IMR-90 (cell line): ENCODE data around the gene TMEM59. TPM values are rescaled to one million over a fixed set of nuclear protein-coding genes. Genes with fewer than 3 reads are reported as not detected.
"Not testable (repeated sequence)": the region's sequence is repeated elsewhere in the genome, so short reads cannot be mapped to it uniquely, and the experiment has no call there.

Experiments used
- ATAC-seq: fragments of 200-7000 bp; cut with Tn5 transposase; 2 replicates; pipeline ENCODE4 v1.9.1; 2020; ENCODE audit warnings: low read depth, mild to moderate bottlenecking, moderate library complexity
- BruUV-seq: library from RNA; stranded (reverse); fragments of 400-500 nt; replicated peaks from 2 replicates; lab custom pipeline; 2021; lab: Mats Ljungman, UMichigan
- CTCF ChIA-PET: fragments of 300-600 bp; formaldehyde crosslinking; extraction: SDS; loops from one replicate; lab custom pipeline; 2021; ENCODE audit warnings: antibody characterized with exemption; lab: Yijun Ruan, JAX
- POLR2A ChIA-PET: fragments of 300-600 bp; sonication (Branson Sonifier 250); formaldehyde crosslinking; loops from one replicate; lab custom pipeline; 2022; ENCODE audit warnings: antibody characterized with exemption; ENCODE audit not compliant: unreplicated experiment; lab: Charles Lee
- DNase-seq: peaks from one replicate; pipeline ENCODE4 v3.0.0; 2013
- H2AFZ ChIP-seq: replicated peaks from 2 replicates; pipeline ENCODE3; 2013; ENCODE audit warnings: low read length, mild to moderate bottlenecking; ENCODE audit not compliant: poor library complexity
- H2AK5ac ChIP-seq: 2 replicates; pipeline ENCODE4 v1.6.1; 2013; ENCODE audit warnings: low read depth, low read length, inconsistent platforms
- H2AK9ac ChIP-seq: replicated peaks from 2 replicates; pipeline ENCODE3; 2013; ENCODE audit warnings: mild to moderate bottlenecking, low read depth, low read length, moderate library complexity; ENCODE audit not compliant: poor library complexity
- H2BK120ac ChIP-seq: 2 replicates; pipeline ENCODE4 v1.6.1; 2013; ENCODE audit warnings: low read depth, low read length, inconsistent platforms
- H2BK15ac ChIP-seq: 3 replicates; pipeline ENCODE4 v1.6.1; 2013; ENCODE audit warnings: low read depth, low read length, inconsistent platforms
- H2BK20ac ChIP-seq: 2 replicates; pipeline ENCODE4 v1.6.1; 2013; ENCODE audit warnings: low read depth, mild to moderate bottlenecking, inconsistent platforms, low read length, moderate library complexity
- H2BK5ac ChIP-seq: 2 replicates; pipeline ENCODE4 v1.6.1; 2013; ENCODE audit warnings: mild to moderate bottlenecking, low read depth, low read length, inconsistent platforms; ENCODE audit not compliant: poor library complexity, severe bottlenecking
- H3K14ac ChIP-seq: replicated peaks from 2 replicates; pipeline ENCODE4 v1.6.1; 2013; ENCODE audit warnings: low read depth, low read length, inconsistent platforms
- H3K18ac ChIP-seq: 2 replicates; pipeline ENCODE4 v1.6.1; 2013; ENCODE audit warnings: low read depth, low read length, control low read depth
- H3K23ac ChIP-seq: 2 replicates; pipeline ENCODE4 v1.6.1; 2013; ENCODE audit warnings: low read depth, low read length, inconsistent platforms
- H3K27ac ChIP-seq: 2 replicates; pipeline ENCODE4 v1.5.1; 2013; ENCODE audit warnings: mild to moderate bottlenecking, control low read depth, low read length; ENCODE audit not compliant: insufficient read depth
- H3K27me3 ChIP-seq: 2 replicates; pipeline ENCODE4 v1.6.1; 2013; ENCODE audit warnings: low read length; ENCODE audit not compliant: control insufficient read depth, insufficient read depth
- H3K36me3 ChIP-seq: 2 replicates; pipeline ENCODE4 v1.6.1; 2013; ENCODE audit warnings: low read length, mixed read lengths; ENCODE audit not compliant: control insufficient read depth, insufficient read depth
- H3K4ac ChIP-seq: 2 replicates; pipeline ENCODE4 v1.6.1; 2013; ENCODE audit warnings: low read depth, low read length, inconsistent platforms
- H3K4me1 ChIP-seq: 2 replicates; pipeline ENCODE4 v1.6.1; 2013; ENCODE audit warnings: low read length, mixed read lengths; ENCODE audit not compliant: control insufficient read depth, insufficient read depth
- H3K4me2 ChIP-seq: 2 replicates; pipeline ENCODE4 v1.6.1; 2013; ENCODE audit warnings: low read depth, mild to moderate bottlenecking, control low read depth, low read length, moderate library complexity
- H3K4me3 ChIP-seq: 2 replicates; pipeline ENCODE4 v1.5.1; 2013; ENCODE audit warnings: low read depth, mild to moderate bottlenecking, control low read depth, low read length, moderate library complexity; ENCODE audit not compliant: insufficient read depth
- H3K56ac ChIP-seq: 2 replicates; pipeline ENCODE4 v1.6.1; 2013; ENCODE audit warnings: low read length, inconsistent platforms; ENCODE audit not compliant: insufficient read depth; ENCODE audit errors: extremely low read depth
- H3K79me1 ChIP-seq, 2 experiments: 2 replicates each; pipeline ENCODE4 v1.6.1; 2013; ENCODE audit warnings: low read length in 2 of 2, inconsistent platforms in 1 of 2, low read depth in 1 of 2
- H3K9ac ChIP-seq: 2 replicates; pipeline ENCODE4 v1.6.1; 2013; ENCODE audit warnings: low read depth, low read length, control low read depth
- H3K9me1 ChIP-seq: 2 replicates; pipeline ENCODE4 v1.6.1; 2013; ENCODE audit warnings: low read length, inconsistent platforms; ENCODE audit not compliant: insufficient read depth
- H3K9me3 ChIP-seq: 2 replicates; pipeline ENCODE4 v1.6.1; 2013; ENCODE audit warnings: low read length; ENCODE audit not compliant: control insufficient read depth, insufficient read depth
- H4K20me1 ChIP-seq: 2 replicates; pipeline ENCODE4 v1.6.1; 2013; ENCODE audit warnings: low read length, inconsistent platforms; ENCODE audit not compliant: insufficient read depth
- H4K5ac ChIP-seq: 2 replicates; pipeline ENCODE4 v1.6.1; 2013; ENCODE audit warnings: mild to moderate bottlenecking, low read depth, low read length, control low read depth
- H4K8ac ChIP-seq, 2 experiments: 2 replicates each; pipeline ENCODE4 v1.6.1; 2013; ENCODE audit warnings: low read depth in 2 of 2, low read length in 2 of 2, control low read depth in 1 of 2, inconsistent platforms in 1 of 2
- H4K91ac ChIP-seq: 2 replicates; pipeline ENCODE4 v1.6.1; 2013; ENCODE audit warnings: low read depth, low read length, inconsistent platforms; ENCODE audit not compliant: insufficient read depth
- CEBPB ChIP-seq: IDR thresholded peaks from 2 replicates; pipeline ENCODE4 v1.6.1; 2012; ENCODE audit warnings: low read depth, low read length, improper control_type of control experiment
- MXI1 ChIP-seq: IDR thresholded peaks from 2 replicates; pipeline ENCODE4 v1.6.1; 2012; ENCODE audit warnings: low read depth, mild to moderate bottlenecking, low read length, moderate library complexity, borderline replicate concordance
- WGBS, 2 experiments: methylation state at CpG; one replicate each; pipeline versions ENCODE4 v1.1.5 to v1.1.7; 2013; ENCODE audit warnings: missing lambda C conversion rate in 2 of 2; ENCODE audit not compliant: insufficient read length in 1 of 2; ENCODE audit errors: extremely low coverage in 2 of 2; 5-methylcytosine and 5-hydroxymethylcytosine counted together
- dilution Hi-C: fragments of 300-500 bp; cut with HindIII; formaldehyde crosslinking; loops from one replicate; pipeline ENCODE4 v1.14.3; 2018; ENCODE audit warnings: low sequenced_read_pairs; ENCODE audit not compliant: unreplicated experiment
- in situ Hi-C: fragments of 300-500 bp; cut with MboI; formaldehyde crosslinking; loops from 3 replicates; pipeline ENCODE4 v1.14.3; 2019; ENCODE audit warnings: low sequenced_read_pairs, inconsistent platforms, mixed read lengths
- intact Hi-C: fragments of 100-400 bp; cut with micrococcal nuclease; formaldehyde crosslinking; loops from 2 replicates; pipeline ENCODE4 v1.10.0; 2022
- polyA plus RNA-seq, 3 experiments: library from polyadenylated mRNA; depleted of rRNA; stranded (reverse); fragments of >200 nt; gene quantifications; 2 replicates each; pipeline ENCODE4 v1.2.3, GENCODE V29; 2012; ENCODE audit warnings: low replicate concordance in 1 of 3
- total RNA-seq: library from RNA; depleted of rRNA; stranded (reverse); fragments of >200 nt; gene quantifications from 2 replicates; pipeline ENCODE4 v1.2.3, GENCODE V29; 2012

The TMEM59 gene
- total and polyA plus RNA-seq, 2 of the 4 experiments (the other 2 are of a cell fraction) = 239 to 241 TPM

DNA sequence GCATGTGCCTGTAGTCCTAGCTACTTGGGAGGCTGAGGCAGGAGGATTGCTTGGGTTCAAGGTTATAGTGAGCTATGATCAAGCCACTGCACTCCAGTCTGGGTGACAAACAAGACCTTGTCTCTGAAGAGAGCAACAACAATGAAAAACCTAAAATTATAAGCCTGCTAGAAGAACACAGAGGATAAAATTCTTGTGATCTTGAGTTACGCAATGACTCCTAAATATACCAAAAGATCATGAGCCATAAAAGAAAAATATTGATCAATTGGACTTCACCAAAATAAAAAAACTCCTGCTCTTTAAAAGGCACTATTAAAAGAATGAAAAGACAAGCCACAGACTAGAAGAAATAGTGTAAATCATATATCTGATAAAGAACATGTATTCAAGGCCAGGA is 57.3 kb downstream of the TMEM59 start:
- Histone ChIP-seq H3K36me3 (no peaks in the 10 kb centered on the region), H2BK20ac (no peak overlapping the region), H4K20me1 (no peaks in the 10 kb centered on the region), H3K14ac (no peak overlapping the region), H4K8ac (no peak overlapping the region), H3K4me2 (no peak overlapping the region), H2BK15ac (no peak overlapping the region), H4K5ac (no peak overlapping the region), H3K9me3 (no peaks in the 10 kb centered on the region), H3K4me3 (no peak overlapping the region), H3K27ac (no peak overlapping the region), H2AFZ (no peak overlapping the region), H3K79me1 (no peaks in the 10 kb centered on the region), H2AK5ac (no peak overlapping the region), H2AK9ac (no peak overlapping the region), H2BK5ac (no peak overlapping the region), H4K91ac (no peak overlapping the region), H3K18ac (no peak overlapping the region), H3K23ac (no peak overlapping the region), H3K9ac (no peak overlapping the region), H3K56ac (no peak overlapping the region), H3K27me3 (peaks cover 2% of the 10 kb centered on the region; the same call in 1 of the 2 replicates), H2BK120ac (no peak overlapping the region), H3K9me1 (no peaks in the 10 kb centered on the region), H3K4me1 (no peaks in the 10 kb centered on the region), H3K4ac (no peak overlapping the region)
- dilution Hi-C loops (no loop called here), intact Hi-C loops (no loop called here), in situ Hi-C loops (no loop called here)
- ChIA-PET POLR2A (no interaction called here), CTCF (interaction anchor here (0.6 kb wide), 1 partner anchor 17 kb away, joined by 3 read pairs; no protein-coding TSS in a partner anchor)
- no CpG with 5 or more reads among the region's 1 CpG for WGBS, 2 experiments
- no peak for ATAC-seq
- peak; percentile 66 for TF ChIP-seq CEBPB
- no peak for TF ChIP-seq MXI1
- DNase-seq = no peak
- BruUV-seq = no TSS peak

DNA sequence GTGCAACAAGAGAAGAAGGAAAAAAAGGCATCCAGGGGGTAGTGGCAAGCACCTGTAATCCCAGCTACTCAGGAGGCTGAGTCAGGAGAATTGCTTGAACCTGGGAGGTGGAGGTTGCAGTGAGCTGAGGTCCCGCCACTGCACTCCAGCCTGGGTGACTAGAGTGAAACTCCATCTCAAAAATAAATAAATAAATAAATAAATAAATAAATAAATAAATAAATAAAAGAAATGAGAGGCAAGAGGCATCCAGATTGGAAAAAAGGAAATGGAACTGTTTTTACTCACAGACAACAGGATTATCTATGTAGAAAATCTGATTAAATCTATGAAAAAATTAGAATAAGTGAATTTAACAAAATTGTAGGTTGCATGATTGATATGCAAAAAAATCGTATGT is 58.5 kb downstream of the TMEM59 start:
- H4K91ac ChIP-seq, POLR2A ChIA-PET, H4K8ac ChIP-seq, H2AK9ac ChIP-seq, BruUV-seq, H3K36me3 ChIP-seq, H3K23ac ChIP-seq, H3K14ac ChIP-seq, CTCF ChIA-PET, in situ Hi-C loops, DNase-seq, ATAC-seq, H2BK15ac ChIP-seq, H3K79me1 ChIP-seq, H3K9me1 ChIP-seq, H3K4me1 ChIP-seq, H2AFZ ChIP-seq, H3K18ac ChIP-seq, H2BK20ac ChIP-seq, H2BK5ac ChIP-seq, H4K5ac ChIP-seq, intact Hi-C loops, H4K20me1 ChIP-seq, dilution Hi-C loops, H2BK120ac ChIP-seq, H3K4ac ChIP-seq, H3K9me3 ChIP-seq, H3K27me3 ChIP-seq, H3K27ac ChIP-seq, H3K56ac ChIP-seq, H2AK5ac ChIP-seq, H3K9ac ChIP-seq, H3K4me2 ChIP-seq, H3K4me3 ChIP-seq: not testable (repeated sequence)
- WGBS, 2 experiments = no CpG with 5 or more reads among the region's 2 CpGs
